ENCODE results near the gene ARHGAP10.

ARHGAP10 gene

DNA sequence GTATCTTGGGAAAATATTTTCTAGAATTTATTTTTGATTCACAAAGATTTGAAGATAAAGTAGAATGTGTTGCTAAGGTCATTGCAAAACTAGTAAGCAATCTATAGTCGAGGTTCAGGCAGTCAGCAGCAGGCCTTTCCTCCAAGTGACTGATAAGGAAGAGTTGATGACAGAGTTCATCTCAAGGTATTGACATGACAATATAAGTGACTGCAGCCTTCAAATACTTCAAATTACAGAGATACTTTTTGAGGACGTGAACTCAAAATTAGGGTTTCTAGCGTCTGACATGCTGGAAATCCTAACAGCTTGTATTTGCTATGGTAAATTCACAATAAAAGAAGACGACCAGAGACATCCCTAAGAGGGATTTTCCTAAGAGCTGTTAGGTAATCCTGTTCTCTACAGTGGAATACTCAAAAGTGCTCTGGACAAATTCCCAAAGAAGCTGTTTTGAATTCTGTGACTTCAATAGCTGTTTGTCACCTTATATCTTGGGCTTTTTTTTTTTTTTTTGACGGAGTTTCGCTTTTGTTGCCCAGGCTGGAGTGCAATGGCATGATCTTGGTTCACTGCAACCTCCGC, 7.4 kb downstream of the ARHGAP10 start:
- no peaks in the 10 kb centered on the region; the same call in 1 of the 2 replicates for H3F3A ChIP-seq (ENCODE audit: insufficient read depth, low read length)
- no peak overlapping the region for H2AFZ ChIP-seq (ENCODE audit: low read length)
- no peak overlapping the region for H3K4me3 ChIP-seq (ENCODE audit: low read length)
- H4K20me1 ChIP-seq (ENCODE audit: insufficient read depth, low read length), result peaks cover 7% of the 10 kb centered on the region; the same call in 1 of the 2 replicates
- H3K4me1 ChIP-seq (ENCODE audit: low read length), result peaks cover 20% of the 10 kb centered on the region
- no peaks in the 10 kb centered on the region for H3K9me3 ChIP-seq (replicated peaks; ENCODE audit: insufficient read depth, low read length)
- no peak overlapping the region for H3K27ac ChIP-seq (ENCODE audit: low read length)
- H3K9ac ChIP-seq (ENCODE audit: low read length), result no peak overlapping the region
- H3K79me2 ChIP-seq (ENCODE audit: low read length), result peaks cover 98% of the 10 kb centered on the region
- H3K36me3 ChIP-seq (replicated peaks; ENCODE audit: insufficient read depth, low read length), result no peaks in the 10 kb centered on the region
- H3K9me2 ChIP-seq (replicated peaks; ENCODE audit: insufficient read depth, low read length), result no peaks in the 10 kb centered on the region
- H3K4me2 ChIP-seq (ENCODE audit: low read depth, low read length), result no peak overlapping the region
- DNase-seq, result no peak
- H3K27me3 ChIP-seq (replicated peaks; ENCODE audit: insufficient read depth, low read length), result no peaks in the 10 kb centered on the region
- TF ChIP-seq, protein P1, sequence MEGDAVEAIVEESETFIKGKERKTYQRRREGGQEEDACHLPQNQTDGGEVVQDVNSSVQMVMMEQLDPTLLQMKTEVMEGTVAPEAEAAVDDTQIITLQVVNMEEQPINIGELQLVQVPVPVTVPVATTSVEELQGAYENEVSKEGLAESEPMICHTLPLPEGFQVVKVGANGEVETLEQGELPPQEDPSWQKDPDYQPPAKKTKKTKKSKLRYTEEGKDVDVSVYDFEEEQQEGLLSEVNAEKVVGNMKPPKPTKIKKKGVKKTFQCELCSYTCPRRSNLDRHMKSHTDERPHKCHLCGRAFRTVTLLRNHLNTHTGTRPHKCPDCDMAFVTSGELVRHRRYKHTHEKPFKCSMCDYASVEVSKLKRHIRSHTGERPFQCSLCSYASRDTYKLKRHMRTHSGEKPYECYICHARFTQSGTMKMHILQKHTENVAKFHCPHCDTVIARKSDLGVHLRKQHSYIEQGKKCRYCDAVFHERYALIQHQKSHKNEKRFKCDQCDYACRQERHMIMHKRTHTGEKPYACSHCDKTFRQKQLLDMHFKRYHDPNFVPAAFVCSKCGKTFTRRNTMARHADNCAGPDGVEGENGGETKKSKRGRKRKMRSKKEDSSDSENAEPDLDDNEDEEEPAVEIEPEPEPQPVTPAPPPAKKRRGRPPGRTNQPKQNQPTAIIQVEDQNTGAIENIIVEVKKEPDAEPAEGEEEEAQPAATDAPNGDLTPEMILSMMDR (IDR thresholded peaks at IDR 0.05; ENCODE audit: low read length), result no peak
- TF ChIP-seq EZH2phosphoT487 (IDR thresholded peaks at IDR 0.05; ENCODE audit: low read length) (no peak), EZH2 (optimal IDR thresholded peaks at IDR 0.05; ENCODE audit: low read depth, low read length) (no peak)

DNA sequence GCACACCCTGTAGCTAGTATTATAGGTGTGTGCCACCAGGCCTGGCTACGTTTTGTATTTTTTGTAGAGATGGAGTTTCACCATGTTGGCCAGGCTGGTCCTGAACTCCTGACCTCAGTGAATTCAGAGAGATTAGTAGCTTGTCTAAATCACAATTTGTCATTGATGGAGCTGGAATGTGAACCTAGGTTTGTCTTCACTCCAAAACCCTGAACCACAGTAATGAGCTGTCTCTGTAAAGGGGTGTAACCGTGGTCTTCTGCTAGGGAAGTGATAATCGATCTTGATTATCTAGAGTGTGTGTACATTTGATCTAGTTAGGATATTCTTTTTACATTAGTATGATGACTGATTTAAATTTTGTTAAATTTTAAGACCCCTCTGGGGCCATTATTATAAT, 8.3 kb downstream of the ARHGAP10 start:
- TF ChIP-seq EZH2phosphoT487 (IDR thresholded peaks at IDR 0.05; ENCODE audit: low read length), result no peak
- no peak for TF ChIP-seq EZH2 (optimal IDR thresholded peaks at IDR 0.05; ENCODE audit: low read depth, low read length)
- TF ChIP-seq, protein P1 (IDR thresholded peaks at IDR 0.05; ENCODE audit: low read length), result no peak
- H4K20me1 ChIP-seq (ENCODE audit: insufficient read depth, low read length), result peaks cover 7% of the 10 kb centered on the region; the same call in 1 of the 2 replicates
- H3F3A ChIP-seq (ENCODE audit: insufficient read depth, low read length), result no peaks in the 10 kb centered on the region
- no peaks in the 10 kb centered on the region for H3K9me3 ChIP-seq (replicated peaks; ENCODE audit: insufficient read depth, low read length)
- H3K4me3 ChIP-seq (ENCODE audit: low read length), result no peak overlapping the region
- H3K79me2 ChIP-seq (ENCODE audit: low read length), result peaks cover 98% of the 10 kb centered on the region
- H3K9ac ChIP-seq (ENCODE audit: low read length), result no peak overlapping the region
- no peak overlapping the region for H2AFZ ChIP-seq (ENCODE audit: low read length)
- H3K9me2 ChIP-seq (replicated peaks; ENCODE audit: insufficient read depth, low read length), result no peaks in the 10 kb centered on the region
- H3K36me3 ChIP-seq (replicated peaks; ENCODE audit: insufficient read depth, low read length), result no peaks in the 10 kb centered on the region
- peaks cover 13% of the 10 kb centered on the region for H3K4me1 ChIP-seq (ENCODE audit: low read length)
- H3K27ac ChIP-seq (ENCODE audit: low read length), result no peak overlapping the region
- no peak for DNase-seq
- no peaks in the 10 kb centered on the region for H3K27me3 ChIP-seq (replicated peaks; ENCODE audit: insufficient read depth, low read length)
- H3K4me2 ChIP-seq (ENCODE audit: low read depth, low read length), result no peak overlapping the region

DNA sequence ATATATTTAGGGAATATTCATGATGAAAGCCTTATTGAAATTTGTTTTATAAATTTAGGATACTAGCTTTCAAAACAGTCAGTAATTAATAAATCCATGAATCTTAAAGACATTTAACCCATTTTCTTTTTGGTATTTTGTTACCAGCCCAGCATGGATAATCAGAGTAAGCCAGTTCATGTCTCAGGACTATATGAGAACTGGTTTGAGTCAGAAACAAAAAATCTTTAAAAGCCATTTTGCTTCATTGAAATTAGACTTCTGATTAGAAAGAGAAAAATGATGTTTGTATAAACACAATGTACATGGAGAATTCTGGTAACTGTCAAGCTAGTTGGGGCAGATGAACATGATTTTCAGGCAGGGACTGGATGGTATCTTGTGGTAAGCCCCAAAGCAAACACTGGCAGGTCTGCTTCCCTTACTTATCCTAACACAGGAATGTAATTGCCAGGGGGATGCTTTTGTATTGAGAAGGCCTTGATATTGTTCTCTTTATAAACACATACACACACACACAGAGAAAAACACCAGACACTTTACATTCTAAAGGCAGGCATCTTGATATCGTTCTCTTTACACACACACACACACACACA, 9.4 kb downstream of the ARHGAP10 start:
- no peaks in the 10 kb centered on the region for H3F3A ChIP-seq (ENCODE audit: insufficient read depth, low read length)
- H3K79me2 ChIP-seq (ENCODE audit: low read length), result peaks cover 96% of the 10 kb centered on the region
- H3K9me2 ChIP-seq (replicated peaks; ENCODE audit: insufficient read depth, low read length), result no peaks in the 10 kb centered on the region
- H3K4me3 ChIP-seq (ENCODE audit: low read length), result no peak overlapping the region
- H2AFZ ChIP-seq (ENCODE audit: low read length), result no peak overlapping the region
- H3K27me3 ChIP-seq (replicated peaks; ENCODE audit: insufficient read depth, low read length), result no peaks in the 10 kb centered on the region
- peaks cover 7% of the 10 kb centered on the region; the same call in 1 of the 2 replicates for H4K20me1 ChIP-seq (ENCODE audit: insufficient read depth, low read length)
- TF ChIP-seq EZH2phosphoT487 (IDR thresholded peaks at IDR 0.05; ENCODE audit: low read length) (no peak), EZH2 (optimal IDR thresholded peaks at IDR 0.05; ENCODE audit: low read depth, low read length) (no peak)
- TF ChIP-seq, protein P1 (IDR thresholded peaks at IDR 0.05; ENCODE audit: low read length), result no peak
- no peak for DNase-seq
- H3K4me1 ChIP-seq (ENCODE audit: low read length), result peaks cover 5% of the 10 kb centered on the region
- H3K9ac ChIP-seq (ENCODE audit: low read length), result no peak overlapping the region
- no peak overlapping the region for H3K4me2 ChIP-seq (ENCODE audit: low read depth, low read length)
- no peaks in the 10 kb centered on the region for H3K36me3 ChIP-seq (replicated peaks; ENCODE audit: insufficient read depth, low read length)
- no peaks in the 10 kb centered on the region for H3K9me3 ChIP-seq (replicated peaks; ENCODE audit: insufficient read depth, low read length)
- no peak overlapping the region for H3K27ac ChIP-seq (ENCODE audit: low read length)

All from MM.1S (cell line).